Fibroblast of pulmonary artery (primary cell): Measurements from ENCODE around the gene TAF10.

Source experiments
- DNase-seq: peaks from one replicate; pipeline ENCODE4 v3.0.0-alpha.2; 2010; ENCODE audit warnings: low read depth
- H3K4me3 ChIP-seq: replicated peaks from 2 replicates; pipeline ENCODE4 v1.5.1; 2011; ENCODE audit warnings: low read depth, mild to moderate bottlenecking, control low read depth, low read length, moderate library complexity
- TF ChIP-seq, protein P1 (sequence below): IDR thresholded peaks from 2 replicates; pipeline ENCODE4 v1.5.1; 2011; ENCODE audit warnings: mild to moderate bottlenecking, control low read depth, low read length, inconsistent platforms; ENCODE audit errors: missing control alignments

The TAF10 gene

GRCh38 chr11:6650980-6651379 is 39.0 kb upstream of the TAF10 start:
- H3K4me3 ChIP-seq, result no peak overlapping the region
- TF ChIP-seq, protein P1, sequence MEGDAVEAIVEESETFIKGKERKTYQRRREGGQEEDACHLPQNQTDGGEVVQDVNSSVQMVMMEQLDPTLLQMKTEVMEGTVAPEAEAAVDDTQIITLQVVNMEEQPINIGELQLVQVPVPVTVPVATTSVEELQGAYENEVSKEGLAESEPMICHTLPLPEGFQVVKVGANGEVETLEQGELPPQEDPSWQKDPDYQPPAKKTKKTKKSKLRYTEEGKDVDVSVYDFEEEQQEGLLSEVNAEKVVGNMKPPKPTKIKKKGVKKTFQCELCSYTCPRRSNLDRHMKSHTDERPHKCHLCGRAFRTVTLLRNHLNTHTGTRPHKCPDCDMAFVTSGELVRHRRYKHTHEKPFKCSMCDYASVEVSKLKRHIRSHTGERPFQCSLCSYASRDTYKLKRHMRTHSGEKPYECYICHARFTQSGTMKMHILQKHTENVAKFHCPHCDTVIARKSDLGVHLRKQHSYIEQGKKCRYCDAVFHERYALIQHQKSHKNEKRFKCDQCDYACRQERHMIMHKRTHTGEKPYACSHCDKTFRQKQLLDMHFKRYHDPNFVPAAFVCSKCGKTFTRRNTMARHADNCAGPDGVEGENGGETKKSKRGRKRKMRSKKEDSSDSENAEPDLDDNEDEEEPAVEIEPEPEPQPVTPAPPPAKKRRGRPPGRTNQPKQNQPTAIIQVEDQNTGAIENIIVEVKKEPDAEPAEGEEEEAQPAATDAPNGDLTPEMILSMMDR, result no peak
- no peak for DNase-seq

GRCh38 chr11:6650104-6650503 is 38.1 kb upstream of the TAF10 start:
- no peak overlapping the region for H3K4me3 ChIP-seq
- TF ChIP-seq, protein P1, result no peak
- DNase-seq, result no peak

GRCh38 chr11:6648501-6648900 is 36.5 kb upstream of the TAF10 start:
- TF ChIP-seq, protein P1, result no peak
- no peak overlapping the region for H3K4me3 ChIP-seq

DNA sequence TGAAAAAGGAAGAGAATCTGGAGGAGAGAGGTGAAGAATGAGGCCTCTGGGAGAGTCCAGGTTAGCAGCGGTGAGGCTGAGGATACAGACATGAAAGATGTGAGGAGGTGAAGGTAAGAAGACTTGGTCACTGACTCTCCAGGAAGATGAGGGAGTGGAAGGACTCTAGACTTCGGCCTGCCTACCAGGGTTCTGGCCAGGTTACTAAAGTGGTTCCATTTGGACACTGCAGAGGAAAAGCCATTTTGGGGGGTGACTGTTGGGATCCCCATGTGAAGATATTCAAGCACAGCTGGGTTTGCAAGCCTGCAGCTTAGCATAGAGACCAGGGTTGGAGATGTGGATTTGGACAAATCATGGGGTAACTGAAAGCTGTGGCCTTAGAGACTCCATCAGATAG is 35.8 kb upstream of the TAF10 start:
- DNase-seq, result no peak
- no peak overlapping the region for H3K4me3 ChIP-seq
- TF ChIP-seq, protein P1, result no peak

More at GRCh38 chr11:6648501-6648900, 36.5 kb upstream of the TAF10 start:
- no peak for DNase-seq

DNA sequence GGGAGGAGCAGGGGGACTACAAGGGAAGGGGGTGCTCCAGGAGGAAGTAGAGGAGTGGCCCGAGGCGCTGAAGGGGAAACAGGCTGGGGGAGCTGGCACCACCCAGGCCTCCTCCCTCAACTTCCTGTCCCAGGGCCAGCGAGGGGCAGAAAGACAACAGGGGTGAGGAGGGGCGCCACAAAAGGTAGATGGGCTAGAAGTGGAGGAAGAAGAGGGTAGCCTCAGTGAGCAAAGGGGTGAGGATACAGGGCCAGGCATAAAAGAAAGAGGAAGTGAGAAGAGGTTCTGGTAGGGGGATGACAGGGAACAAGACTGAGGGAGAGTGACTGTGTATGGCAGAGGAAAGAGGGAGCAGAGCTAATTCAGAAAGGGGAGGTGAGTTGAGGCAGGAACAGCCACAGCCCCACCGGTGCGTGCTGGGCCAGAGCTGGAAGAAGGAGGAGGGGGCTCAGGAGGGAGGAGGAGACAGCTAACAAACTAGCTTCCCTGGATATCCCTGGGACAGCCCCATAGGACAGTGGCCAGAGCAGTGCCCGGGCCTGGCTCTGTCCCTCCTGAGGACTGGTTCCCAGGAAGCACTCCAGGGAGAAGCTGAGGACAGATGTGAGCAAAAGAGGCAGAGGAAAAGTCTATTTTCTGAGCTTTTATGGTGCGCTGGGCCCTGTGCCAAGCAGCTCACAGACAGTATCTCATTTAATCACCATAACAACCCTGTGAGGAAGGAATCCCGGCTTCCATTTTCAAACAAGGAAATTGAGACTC is 35.1 kb upstream of the TAF10 start:
- DNase-seq, result peak; percentile 52
- no peak overlapping the region for H3K4me3 ChIP-seq
- TF ChIP-seq, protein P1, result no peak

DNA sequence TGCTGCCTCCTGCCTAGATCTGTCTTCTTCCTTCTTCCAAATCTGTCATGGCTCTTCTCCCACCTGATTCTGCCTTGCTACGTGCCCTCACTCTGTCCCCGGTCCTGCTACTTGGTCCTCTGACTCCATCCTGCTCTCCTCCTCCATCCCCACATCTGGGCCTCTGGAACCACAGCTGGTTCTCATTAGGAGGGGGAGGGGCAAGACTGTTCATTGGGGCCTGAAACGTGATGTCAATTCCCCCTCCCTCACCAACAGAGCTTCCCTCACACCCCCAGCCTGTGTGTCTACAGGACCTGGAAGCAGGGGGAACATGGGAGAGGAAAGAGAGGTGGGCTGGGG is 34.5 kb upstream of the TAF10 start:
- TF ChIP-seq, protein P1, result no peak
- no peak overlapping the region for H3K4me3 ChIP-seq
- DNase-seq, result peak; percentile 44

DNA sequence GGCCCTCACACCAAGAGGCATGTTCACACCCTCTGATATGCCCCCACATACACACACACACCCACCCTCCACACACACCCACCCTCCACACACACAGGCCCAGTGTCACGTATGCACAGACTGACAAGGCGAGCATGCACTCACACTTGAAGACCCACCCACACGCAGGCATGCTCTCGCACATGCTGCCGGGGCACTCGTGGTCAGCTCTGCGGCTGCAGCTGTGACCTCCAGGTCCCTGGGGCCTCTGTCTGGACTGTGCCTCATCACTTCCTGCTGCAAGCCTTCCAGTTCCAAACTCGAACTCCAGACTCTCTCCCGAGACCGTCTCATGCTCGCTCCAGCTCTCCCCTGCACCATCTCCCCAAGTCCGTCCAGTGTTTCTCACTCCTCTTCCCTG is 34.1 kb upstream of the TAF10 start:
- no peak overlapping the region for H3K4me3 ChIP-seq
- peak; percentile 64 for DNase-seq
- TF ChIP-seq, protein P1, result no peak
